Stimulated activated CD8-positive, alpha-beta memory T cell treated with anti-CD3 and anti-CD28 coated beads, Interleukin-2, amount 100 ng/mL, for 48 hours (primary cell): Measurements from ENCODE around the gene EIF3J.

Source experiments
- DNase-seq, 2 donors: peaks; one replicate each; pipeline ENCODE4 v3.0.0-alpha.2; 2020; ENCODE audit warnings: low read depth in 2 of 2

Gene EIF3J

DNA sequence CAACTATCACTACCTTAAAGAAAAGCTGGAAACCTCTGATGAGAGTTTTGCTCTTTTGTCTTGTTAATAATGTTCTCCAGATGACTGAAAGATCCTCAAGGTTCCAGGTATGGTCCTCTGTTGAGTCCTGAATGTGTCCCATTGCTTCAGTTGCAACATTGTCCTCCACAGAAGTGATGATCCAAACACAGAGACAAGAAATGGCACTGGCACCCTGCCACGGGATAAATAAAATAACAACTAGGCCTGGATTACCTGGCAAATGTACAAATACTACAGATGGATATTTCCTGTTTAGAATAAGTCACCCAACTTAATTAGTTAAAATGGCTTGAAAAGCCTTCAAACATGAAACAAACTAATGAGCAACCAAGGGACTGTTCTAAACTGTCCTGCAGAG lies 58.3 kb downstream of the EIF3J start:
- no peak for DNase-seq

DNA sequence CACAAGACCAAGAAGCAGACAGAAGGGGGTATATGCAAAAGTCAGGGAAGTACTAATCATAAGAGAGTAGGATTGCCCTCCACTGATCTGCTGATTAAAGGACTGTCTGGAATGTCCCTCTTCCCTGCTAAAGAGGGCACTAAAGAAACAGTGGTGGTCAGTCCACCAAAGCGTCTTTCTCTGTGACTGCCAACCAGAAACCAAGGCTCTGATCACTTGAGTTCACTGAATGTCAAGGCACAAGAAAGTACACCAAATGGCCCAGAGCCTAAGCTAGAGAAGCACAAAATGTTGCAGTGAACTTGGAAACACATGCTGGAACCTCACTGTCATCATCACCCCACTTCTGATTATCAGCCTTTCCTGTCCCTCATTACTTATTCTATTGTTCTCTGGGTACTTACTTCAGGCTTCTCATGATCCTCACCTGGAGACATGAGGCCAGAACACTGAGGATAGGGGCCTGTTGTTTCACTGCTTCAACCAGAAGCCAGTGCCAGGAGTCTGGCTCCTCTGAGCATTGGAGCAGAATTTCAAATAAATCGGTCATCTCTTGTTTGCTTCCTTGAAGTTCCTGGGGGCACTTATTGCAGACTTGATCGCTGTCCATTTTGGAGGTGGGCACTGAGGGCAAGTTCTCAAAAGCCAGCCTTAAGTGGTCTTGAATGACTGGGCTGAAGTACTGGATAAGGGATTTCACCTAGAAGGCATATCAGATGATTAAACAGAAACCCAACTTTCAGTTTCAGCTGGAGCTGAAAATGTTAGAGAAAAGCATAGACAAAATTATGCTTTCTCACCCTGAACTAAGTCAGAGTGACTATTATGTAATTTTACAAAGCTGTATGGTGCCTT lies 58.9 kb downstream of the EIF3J start:
- no peak for DNase-seq

DNA sequence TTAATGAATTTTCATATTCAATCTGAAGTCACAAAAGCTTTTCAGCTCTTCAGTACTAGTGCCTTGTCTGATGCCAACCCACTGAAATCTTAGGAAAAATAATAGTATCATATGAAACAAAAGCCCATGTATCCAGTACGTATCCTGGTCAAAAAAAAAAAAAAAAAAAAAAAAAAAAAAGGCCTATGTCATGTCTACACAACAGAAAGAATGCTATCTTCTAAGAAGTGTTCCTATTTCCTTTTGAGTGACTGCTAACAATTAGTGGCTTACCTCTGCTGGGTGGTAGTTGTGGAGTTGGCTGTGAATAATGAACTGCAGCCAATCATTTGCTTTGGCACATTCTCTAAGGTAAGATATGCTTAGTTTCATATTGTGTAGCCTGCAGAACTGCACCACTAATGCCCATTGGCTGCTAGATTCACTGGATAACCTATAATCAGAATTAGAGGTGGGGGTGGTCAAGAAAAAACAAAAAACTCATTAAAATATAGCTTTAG lies 59.6 kb downstream of the EIF3J start:
- no peak for DNase-seq

DNA sequence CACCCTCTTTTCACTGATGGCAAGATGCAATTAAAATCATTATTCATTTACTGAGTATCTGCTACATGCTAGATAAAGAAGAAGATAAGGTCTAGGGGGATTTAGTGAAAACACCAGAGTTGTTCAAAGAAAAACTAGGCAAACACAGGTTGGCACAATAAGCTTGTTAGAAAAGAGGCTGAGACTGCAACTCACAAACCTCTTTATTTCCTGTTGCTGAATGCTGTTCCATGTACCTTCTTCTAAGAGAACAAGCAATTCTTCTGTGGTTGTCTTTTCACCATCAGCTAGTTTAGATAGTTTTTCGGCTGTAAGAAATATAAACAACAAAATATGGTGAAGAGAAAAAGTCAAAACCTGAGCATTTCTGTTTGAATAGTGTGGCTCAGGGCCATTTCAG lies 61.1 kb downstream of the EIF3J start:
- DNase-seq: no peak

DNA sequence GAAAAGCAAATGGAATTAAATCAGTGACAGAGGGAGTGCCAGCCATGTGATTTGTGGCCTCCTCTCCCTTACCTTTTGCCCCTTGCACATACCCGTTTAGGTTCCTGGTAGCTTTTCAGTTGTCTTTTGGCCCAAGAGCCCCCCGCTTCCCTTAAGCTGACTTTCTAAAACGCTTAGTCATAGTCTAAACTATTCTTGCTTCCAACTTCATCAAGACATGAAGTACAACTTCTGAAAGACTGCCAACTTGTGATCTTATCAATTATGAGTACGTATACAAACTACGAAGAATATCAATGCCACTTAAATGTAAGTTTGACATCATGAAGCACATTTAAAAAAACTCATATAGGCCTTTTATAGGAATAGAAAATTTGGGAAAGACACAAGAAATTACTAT lies 61.9 kb downstream of the EIF3J start:
- no peak for DNase-seq

DNA sequence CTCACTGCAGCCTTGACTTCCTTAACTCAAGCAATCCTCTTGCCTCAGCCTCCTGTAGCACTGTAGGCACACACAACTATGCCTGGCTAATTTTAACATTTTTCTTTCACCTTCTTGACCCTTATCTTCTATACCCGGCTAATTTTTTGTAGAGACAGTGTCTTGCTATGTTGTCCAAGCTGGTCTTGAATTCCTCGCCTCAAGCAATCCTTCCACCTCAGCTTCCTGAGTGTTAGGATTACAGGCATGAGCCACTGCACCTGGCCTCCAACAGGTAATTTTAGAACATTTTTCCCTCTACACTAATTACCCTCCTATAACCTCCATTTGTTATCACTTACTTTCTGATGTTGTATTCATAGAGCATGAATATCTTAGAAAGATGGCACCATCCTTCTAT lies 66.2 kb downstream of the EIF3J start:
- DNase-seq: no peak

DNA sequence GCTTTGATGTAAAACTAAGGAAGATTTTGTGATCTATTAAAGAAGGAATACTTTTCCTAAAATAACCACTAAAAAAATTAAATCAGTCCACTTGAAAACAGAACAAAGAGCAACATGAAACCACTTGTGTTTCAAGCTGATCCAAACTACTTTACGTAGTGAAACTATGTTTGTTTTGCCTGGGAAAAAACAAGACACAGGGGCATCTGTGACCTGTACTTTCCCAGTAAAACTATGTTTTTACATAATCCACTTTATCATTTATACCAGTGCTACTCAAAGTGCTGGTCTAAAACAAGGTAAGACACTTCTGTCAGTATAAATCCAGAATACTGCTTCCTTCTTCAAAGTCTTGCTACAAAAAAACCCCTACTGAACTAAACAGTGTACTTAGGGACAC lies 69.8 kb downstream of the EIF3J start:
- DNase-seq: no peak
